GM21381 (cell line): ENCODE results near the gene SCO1.
"Not testable (repeated sequence)": the region's sequence is repeated elsewhere in the genome, so short reads cannot be mapped to it uniquely, and the experiment has no call there.

Source experiments
- ATAC-seq: cut with Tn5 transposase; IDR thresholded peaks from one replicate; pipeline ENCODE4 v1.9.1; 2021; ENCODE audit warnings: mild to moderate bottlenecking, moderate library complexity; ENCODE audit not compliant: unreplicated experiment

Gene SCO1

GRCh38 chr17:10726196-10726595 is 28.9 kb upstream of the SCO1 start:
- no peak for ATAC-seq

DNA sequence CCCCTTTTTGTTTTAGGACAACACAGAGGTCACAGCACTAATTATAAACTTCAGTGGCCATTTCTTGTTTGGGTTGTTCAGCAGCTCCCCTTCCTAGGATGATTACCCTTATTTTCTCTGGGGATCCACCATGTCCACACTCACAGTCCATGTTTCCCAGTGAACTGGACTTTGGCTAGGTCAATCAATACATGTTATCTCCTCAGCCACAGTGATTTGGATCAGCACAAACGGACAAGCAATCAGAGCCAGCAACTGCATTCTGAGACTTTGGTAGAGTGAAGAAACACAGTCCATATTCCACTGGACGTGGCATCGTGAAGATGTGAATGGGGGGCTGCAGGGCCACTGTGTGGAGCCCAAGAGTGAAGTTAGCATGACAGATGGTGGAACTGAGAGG is 27.9 kb upstream of the SCO1 start:
- ATAC-seq: no peak

DNA sequence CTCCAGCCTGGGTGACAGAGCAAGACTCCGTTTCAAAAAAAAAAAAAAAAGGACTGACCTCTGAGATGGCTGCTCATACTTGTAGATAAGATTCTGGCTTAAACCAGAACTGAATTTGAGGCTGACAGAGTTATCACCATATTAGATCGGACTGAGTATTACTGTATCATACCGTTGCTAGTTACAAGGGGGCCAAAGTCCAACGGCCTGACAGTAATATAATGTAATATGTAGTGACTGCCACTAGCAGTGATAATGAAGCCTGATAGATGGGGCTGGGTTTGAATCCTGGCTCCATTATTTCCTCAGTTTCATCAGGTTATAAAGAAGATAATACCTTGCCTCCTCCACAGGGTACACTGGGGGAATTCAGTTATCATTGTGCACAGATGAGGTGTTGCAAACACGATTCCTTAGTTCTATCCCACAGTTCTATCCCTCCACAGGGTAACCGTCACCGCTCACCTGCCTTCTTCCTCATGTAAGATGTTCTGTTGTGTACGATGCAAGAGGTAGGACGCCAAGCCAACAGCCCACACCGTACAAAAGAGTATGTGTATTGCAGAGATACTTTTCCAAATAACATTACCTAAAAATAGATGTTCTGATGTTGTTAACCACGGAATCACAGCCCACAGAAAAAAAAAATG is 27.3 kb upstream of the SCO1 start:
- ATAC-seq: no peak

DNA sequence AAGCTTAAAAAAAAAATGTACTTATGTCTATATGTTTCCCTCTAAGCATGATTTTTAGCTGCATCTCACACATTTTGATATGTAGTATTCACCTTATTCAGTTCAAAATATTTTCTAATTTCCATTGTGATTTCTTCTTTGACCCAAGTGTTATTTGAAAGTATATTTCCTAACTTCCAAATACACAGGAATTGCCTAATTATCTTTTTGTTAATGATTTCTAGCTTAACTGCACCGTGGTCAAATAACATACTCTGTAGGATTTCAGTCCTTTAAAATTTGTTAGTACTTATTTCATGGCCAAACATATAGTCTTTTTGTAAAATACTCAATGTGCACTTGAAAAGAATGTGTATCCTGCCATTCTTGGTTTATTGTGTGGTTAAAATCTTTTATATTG is 21.2 kb upstream of the SCO1 start:
- ATAC-seq: no peak

- ATAC-seq: no peak
Measured at GRCh38 chr17:10716218-10716617, 18.9 kb upstream of the SCO1 start.

DNA sequence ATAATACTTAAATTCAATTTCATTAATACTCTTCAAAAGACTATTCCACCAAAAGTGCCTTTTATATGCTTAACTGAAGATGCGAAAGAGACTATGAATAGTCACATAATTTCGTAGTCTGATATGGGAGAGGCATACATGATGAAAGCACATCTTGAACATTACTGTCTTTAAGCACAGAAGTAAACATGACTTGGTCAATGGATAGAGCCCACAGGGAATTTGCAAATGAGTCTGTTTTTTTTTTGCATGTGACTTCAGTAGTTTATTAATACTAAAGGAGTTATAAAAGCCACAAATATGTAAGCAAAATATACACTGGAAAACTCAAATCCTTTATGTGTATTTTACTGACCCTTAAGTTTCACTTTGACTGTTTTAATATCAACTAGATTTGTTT is 16.0 kb upstream of the SCO1 start:
- no peak for ATAC-seq

DNA sequence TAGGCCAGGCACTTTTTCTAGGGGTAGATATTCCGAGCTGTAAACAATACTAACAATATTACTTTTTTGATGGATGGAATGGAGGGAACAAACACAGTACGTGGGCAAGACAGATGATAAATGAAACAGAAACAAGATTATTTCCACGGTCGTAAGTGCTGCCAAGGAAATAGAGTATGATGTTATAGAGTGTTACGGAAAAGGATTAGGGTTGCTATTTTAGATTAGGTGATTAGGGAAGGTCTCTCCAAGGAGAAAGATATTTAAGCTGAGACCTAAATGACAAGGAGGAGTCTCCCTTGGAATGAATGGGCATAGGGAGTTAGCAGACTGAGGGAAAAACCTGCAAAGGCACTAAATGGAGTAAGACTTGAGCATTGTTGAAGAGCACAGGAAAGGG is 8.4 kb upstream of the SCO1 start:
- no peak for ATAC-seq

- ATAC-seq: no peak
Measured at GRCh38 chr17:10702574-10702973, 5.2 kb upstream of the SCO1 start.

DNA sequence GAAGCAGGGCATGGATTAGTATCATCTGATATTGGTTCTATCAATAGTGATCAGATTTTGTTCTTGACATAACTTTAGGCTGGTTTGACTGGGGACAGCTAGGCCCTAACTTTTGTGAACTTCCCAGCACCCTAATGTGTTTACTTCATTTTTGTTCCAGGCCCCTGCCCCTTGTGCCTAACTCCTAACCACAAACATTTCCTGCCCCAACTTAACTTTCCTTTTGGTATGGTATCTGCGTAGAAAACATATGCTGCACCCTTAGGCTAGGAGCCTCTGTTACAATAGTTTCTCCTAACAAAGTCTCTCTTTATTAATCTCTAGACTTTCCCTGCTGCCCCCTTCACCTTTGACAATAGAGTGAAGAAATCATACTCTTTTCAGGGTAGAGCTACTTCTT is 2.5 kb upstream of the SCO1 start:
- no peak for ATAC-seq

DNA sequence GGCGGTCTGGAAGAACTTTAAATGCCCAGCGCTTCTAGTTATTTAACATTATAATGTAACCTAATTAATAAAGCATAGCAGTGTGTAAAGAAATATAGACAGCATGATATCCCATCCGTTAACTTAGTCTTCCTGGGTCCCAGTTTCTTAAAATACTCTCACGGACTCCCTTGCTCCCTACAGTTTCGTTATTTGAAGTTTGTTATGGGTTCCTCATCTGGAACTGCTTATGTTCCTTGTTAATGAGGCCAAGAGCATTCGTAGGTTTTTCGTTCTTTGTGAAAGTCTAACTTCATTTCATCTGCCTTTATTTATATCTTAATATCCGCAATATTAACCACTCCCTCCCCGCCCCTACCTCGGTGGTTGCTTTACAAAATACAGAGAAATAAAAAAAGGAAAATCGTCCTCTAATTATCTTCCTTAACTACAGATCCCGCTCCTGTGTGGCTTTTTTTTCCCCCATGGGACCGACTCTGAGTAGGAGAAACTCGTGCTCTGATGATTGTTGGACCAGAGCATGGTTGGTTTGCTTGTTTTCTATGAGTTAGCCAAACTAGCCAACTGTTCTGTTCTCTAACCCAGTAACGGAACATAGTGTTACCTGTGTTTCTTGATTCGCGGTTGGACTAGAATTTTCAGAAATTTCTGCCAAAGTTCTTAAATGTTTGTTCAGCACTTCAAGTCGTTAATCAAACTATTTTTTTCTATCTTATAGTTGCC is 924 bp upstream of the SCO1 start:
- ATAC-seq: no peak

DNA sequence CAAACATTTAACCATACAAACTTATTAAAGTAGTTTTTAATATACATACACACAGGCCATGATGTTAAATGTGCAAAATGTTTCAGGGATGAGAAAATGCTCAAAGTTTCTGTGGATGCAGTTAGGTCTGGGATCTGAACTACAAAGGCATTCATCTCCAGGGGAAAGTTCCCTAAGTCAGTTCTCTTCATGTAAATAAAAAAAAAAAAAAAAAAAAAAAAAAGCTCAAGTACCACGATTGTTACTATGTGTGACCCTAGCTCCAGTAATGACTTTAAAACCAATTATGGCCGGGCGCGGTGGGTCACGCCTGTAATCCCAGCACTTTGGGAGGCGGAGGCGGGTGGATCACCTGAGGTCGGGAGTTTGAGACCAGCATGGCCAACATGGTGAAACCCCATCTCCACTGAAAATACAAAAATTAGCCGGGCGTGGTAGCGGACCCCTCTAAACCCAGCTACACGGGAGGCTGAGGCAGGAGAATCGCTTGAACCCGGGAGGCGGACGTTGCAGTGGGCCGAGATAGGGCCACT is 1.4 kb downstream of the SCO1 start:
- ATAC-seq: not testable (repeated sequence)

GRCh38 chr17:10687499-10687898 is 9.8 kb downstream of the SCO1 start:
- ATAC-seq: no peak

DNA sequence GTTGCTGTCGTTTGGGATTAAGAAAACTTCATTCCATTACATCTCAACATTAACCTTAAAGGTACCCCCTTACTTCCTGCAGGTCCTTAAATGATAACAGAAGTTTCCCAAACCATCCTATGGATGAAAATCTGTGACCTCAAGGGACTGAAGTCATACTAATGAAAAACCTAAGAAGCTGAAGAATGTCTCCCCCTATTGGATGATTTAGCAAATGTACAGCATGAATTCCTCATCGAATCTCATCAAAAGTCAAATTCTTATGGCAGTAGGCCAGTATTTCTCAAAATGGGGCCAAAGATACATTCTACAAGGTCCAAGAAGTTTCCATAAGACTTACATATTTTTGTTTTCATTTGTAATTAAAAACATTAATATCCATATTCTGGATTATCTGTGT is 13.5 kb downstream of the SCO1 start:
- ATAC-seq: no peak

DNA sequence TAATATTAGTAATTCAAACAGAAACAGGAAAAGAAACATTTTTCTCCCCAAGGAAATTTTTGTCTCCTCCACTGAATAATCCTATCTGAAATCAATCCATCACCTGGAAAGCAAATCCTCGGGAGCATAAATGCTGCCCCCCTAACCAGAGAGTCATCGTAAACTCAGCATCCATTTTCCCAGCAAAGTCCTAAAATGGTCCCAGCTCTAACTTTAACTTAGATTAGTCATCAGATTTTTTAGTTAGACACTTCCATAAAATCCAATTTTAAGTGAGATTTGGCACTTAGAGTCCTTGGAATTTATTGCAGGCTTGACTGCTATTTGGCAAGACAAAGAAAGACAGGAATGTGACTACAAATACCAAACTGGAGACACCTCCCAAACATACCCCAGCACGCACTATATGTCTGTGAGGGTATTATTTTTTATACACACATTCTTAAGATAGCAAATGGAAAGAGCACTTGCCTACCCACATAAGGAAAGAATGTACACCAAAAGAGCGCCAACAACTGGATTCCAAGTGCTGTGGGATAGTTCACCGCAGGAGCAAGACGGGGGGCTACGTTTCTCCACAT is 15.4 kb downstream of the SCO1 start:
- no peak for ATAC-seq

DNA sequence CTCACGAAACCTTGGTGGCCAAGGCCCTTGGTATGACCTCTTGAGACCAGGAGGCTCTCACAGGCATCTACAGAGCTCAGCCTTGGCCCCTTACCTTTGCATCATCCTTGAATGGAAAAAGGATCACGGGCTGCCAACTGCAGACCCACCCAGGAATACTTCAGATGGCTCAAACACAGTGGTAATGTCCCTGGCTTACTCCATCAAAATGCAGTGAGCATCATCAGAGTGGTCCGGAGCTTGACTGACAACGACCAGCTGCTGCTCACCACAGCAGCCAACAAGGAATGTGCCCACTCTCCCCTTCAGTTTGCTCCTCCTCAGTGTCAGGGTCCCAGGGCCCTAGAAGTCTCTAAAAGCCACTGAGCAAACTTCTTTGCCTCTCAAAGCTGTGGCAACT is 22.6 kb downstream of the SCO1 start:
- ATAC-seq: no peak

DNA sequence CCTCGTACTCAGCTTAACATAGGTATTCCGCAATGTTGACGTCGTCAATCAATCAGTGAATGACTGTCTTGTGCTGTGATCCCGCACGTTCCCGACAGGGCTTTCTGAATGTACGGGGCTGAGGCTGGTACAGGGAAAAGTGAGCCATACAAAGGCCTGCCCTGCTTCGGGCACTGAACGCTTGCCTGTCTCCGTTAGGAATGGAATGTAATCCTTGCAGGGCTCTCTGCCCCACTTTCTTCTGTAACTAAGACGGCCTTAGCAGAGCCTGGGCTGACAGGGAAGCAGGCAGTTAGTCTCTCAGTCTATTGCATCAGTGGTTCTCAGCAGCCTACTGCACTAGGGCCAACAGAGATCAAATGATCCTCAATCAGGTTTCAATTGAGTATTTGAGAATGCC is 24.0 kb downstream of the SCO1 start:
- ATAC-seq: no peak

GRCh38 chr17:10668775-10669174 is 28.6 kb downstream of the SCO1 start:
- no peak for ATAC-seq

GRCh38 chr17:10666906-10667305 is 30.4 kb downstream of the SCO1 start:
- no peak for ATAC-seq

- ATAC-seq: no peak
Measured at GRCh38 chr17:10664571-10664970, 32.8 kb downstream of the SCO1 start.

DNA sequence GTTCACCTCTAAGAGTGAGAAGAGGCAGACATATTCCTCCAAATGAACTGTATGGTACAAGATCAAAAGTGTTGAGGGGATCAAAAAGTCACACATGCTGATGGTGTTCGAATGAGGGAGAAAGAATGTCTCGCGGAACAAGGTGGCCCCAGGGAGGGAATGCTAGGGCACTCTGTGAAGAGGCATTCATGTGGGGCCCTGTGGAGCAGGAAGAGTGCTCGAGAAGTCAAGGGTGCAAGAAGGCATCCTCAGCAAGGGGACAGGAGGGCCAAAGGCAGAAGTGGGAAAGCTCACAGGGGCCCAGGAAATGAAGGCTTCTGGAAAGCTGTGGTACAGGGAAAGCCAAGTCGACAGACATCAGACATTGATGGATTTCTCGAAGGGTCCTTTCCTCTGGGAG is 34.1 kb downstream of the SCO1 start:
- ATAC-seq: no peak

- no peak for ATAC-seq
Measured at GRCh38 chr17:10661437-10661836, 35.9 kb downstream of the SCO1 start.

- no peak for ATAC-seq
Measured at GRCh38 chr17:10657879-10658278, 39.5 kb downstream of the SCO1 start.
